Astrocyte of the hippocampus (primary cell): Measurements from ENCODE around the gene DMBT1.

Experiments used
- DNase-seq: peaks from one replicate; pipeline ENCODE4 v3.0.0; 2011; ENCODE audit warnings: low read depth, low spot score

The DMBT1 gene

GRCh38 chr10:122669842-122670241 is 109.3 kb downstream of the DMBT1 start:
- no peak for DNase-seq

GRCh38 chr10:122671355-122671754 is 110.8 kb downstream of the DMBT1 start:
- DNase-seq = no peak

- no peak for DNase-seq
These were observed 112.1 kb downstream of the DMBT1 start for GRCh38 chr10:122672655-122673054.

DNA sequence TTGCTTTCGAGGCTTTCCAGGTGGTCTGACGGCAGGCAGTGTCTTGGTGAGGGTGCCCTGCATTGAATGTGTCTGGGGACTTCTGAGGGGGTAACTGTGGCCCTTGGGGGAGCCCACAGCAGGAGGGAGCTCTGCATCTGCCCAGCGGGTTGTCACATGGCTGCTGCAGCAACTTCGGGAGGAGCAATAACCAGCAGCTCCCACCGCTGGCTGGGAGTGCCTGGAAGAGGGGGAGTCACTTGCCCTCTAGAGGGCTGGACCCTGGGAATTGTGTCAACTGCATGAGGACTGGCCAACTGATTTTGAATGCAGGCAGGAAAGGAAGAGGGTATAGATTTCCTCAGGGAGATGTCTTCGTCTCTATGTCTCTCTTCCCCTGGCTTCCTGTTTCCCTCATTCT is 112.7 kb downstream of the DMBT1 start:
- DNase-seq = no peak

DNA sequence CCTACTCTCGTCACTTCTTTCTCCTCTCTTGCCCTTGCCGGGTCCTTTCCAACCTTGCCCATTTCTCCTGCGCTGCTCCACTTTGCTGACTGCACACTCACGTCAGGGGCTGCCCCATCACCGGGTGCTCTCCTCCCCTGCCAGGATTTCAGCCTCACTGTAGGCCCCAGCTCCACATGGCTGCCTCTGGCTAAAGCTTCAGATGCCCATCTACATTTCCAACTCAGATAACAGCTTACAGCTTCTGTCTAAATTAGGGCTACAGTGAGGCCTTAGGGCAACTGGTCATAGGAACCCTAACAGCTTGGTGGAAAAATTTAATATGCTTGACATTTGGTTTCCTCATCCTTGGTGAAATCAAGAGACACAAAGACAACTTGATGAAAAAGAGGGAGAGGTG is 113.2 kb downstream of the DMBT1 start:
- DNase-seq = no peak

DNA sequence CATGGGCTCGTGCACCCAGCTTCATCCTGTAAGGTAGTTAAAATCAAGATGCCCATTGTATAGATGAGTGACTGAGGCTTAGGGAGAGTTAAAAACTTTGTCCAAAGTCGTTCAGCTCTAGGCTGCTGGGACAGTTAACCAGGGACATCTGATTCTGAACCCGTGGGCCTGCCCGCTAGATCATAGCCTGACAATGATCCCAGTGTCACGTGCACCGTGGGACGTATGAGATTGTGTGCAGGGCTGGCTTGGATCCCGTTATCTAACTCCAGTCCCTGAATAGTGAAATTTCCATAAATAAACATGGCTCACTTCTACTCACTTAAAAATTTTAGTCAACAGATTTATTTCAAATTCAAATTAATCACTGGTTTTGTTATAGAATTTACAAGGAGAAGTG is 114.2 kb downstream of the DMBT1 start:
- no peak for DNase-seq

DNA sequence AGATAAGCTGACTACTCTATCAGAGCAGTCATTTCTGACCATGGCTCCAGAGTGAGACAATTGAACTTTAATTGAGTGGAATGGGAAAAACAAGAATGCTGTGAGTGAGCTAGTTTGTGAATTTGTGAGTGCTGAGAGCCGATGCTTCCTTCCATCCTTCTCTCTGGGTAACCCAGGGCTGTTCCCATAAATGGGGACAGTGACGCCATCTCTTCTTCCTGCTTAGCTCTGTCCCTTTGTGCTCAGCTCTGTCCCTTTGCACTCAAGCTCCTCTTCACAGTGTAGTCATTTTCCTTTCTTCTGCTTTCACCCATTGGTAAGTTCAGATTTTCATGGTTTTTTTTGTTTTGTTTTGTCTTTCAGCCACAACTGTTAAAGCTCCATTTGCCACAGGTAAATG is 114.7 kb downstream of the DMBT1 start:
- no peak for DNase-seq

DNA sequence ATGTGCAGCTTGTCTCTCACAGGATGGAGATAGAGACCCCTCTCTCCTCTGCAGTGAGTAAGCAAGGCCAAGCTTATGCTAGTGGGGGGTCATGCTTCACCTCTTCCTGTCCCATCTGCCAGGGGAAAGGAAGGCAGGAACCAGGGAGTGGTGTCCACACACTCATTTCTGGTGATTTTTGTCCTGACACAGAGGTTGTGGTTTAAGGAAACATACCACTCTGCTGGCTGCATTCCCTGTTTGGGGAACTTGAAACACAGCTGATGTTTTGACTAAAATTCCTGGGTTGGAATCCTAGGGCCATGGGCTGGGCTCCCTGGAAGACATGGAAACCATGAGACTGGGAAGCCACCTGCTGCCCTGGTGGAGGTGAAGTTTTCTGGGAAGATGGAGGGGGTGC is 117.7 kb downstream of the DMBT1 start:
- DNase-seq = peak; percentile 40

DNA sequence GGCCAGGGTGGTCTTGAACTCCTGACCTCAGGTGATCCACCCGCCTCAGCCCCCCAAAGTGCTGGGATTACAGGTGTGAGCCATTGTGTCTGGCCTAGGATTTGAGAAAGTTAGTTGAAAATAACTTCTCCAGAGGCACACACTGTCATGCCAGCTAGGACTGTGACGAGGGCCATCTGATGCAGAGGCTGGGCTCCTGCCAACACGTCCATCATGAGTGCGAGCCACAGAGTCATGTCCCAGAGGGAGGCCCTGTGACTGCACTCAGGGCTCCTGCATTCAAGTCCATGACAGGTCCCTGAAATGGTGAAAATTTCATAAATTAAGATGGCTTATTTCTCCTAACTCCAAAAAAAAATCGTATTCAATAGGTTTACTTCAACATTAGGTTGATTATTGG is 122.0 kb downstream of the DMBT1 start:
- no peak for DNase-seq

- no peak for DNase-seq
These were observed 127.9 kb downstream of the DMBT1 start for GRCh38 chr10:122688293-122688989.

DNA sequence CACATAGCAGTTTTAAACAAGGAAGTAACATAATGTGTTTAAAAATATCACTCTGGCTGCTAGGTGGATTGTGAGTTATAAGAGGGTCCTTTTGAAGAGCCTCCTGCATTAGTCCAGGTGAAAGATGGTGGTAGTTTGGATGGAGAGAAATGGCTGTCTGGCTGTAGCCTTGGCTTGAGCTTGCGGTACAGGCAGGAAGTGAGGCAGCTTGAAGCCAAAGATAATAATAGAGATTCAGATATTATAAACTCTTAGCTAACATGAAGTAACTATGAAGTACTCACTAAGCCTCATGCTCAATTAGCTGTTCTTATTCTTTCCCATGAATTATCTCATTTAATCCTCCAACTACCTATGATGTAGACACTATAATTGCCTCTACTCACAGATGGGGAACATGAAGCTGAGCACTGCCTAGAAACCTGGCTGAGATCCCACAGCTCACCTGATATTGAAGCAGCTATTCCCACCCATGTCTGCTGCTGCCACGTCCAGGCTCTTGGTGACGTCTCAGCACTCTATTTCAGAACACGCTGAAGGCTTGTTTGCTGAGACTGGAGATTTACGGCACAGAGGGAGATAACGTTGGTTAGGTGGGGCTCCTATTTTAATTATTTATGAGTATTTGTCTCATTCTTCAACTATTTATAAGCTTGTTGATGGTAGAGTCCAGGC is 128.7 kb downstream of the DMBT1 start:
- no peak for DNase-seq

- no peak for DNase-seq
These were observed 132.2 kb downstream of the DMBT1 start for GRCh38 chr10:122692744-122693143.
